Liver (tissue), 9 donors: Measurements from ENCODE around the gene TSHR. TPM values are rescaled to one million over a fixed set of nuclear protein-coding genes. Genes with fewer than 3 reads are reported as not detected.
A peak's percentile ranks its signal among the peaks of the same experiment; 100 is the strongest.

ENCODE experiments used
- DNase-seq: peaks from one replicate; pipeline ENCODE4 v3.0.0-alpha.2; 2017; ENCODE audit warnings: low spot score
- H3K27ac ChIP-seq, 2 donors: one replicate each; pipeline ENCODE4 v1.7.0; 2013; ENCODE audit warnings: inconsistent platforms in 2 of 2, low read length in 2 of 2, control low read depth in 1 of 2, low read depth in 1 of 2, mild to moderate bottlenecking in 1 of 2
- H3K27me3 ChIP-seq, 4 donors: one replicate each; pipeline versions ENCODE4 v1.6.1 to v1.7.0; 2013; ENCODE audit warnings: low read length in 3 of 4, inconsistent platforms in 1 of 4, mild to moderate bottlenecking in 1 of 4, moderate library complexity in 1 of 4; ENCODE audit not compliant: control insufficient read depth in 4 of 4, insufficient read depth in 4 of 4
- H3K36me3 ChIP-seq, 4 donors: one replicate each; pipeline versions ENCODE4 v1.6.1 to v1.7.0; 2013; ENCODE audit warnings: low read length in 3 of 4, mild to moderate bottlenecking in 3 of 4, low read depth in 1 of 4, moderate library complexity in 1 of 4; ENCODE audit not compliant: control insufficient read depth in 4 of 4, insufficient read depth in 3 of 4
- H3K4me1 ChIP-seq, 4 donors: one replicate each; pipeline versions ENCODE4 v1.6.1 to v1.7.0; 2013; ENCODE audit warnings: low read length in 3 of 4, mild to moderate bottlenecking in 3 of 4, moderate library complexity in 1 of 4; ENCODE audit not compliant: control insufficient read depth in 4 of 4, insufficient read depth in 4 of 4
- H3K4me3 ChIP-seq, 3 donors: one replicate each; pipeline versions ENCODE4 v1.6.1 to v1.7.0; 2013; ENCODE audit warnings: low read length in 3 of 3, control low read depth in 1 of 3, low read depth in 1 of 3, mild to moderate bottlenecking in 1 of 3
- H3K9ac ChIP-seq, 2 donors: one replicate each; pipeline ENCODE4 v1.7.0; 2013; ENCODE audit warnings: low read length in 2 of 2, mild to moderate bottlenecking in 2 of 2, moderate library complexity in 2 of 2, control low read depth in 1 of 2, low read depth in 1 of 2
- H3K9me3 ChIP-seq, 4 donors: one replicate each; pipeline versions ENCODE4 v1.6.1 to v1.7.0; 2013; ENCODE audit warnings: low read length in 3 of 4; ENCODE audit not compliant: control insufficient read depth in 4 of 4
- ATF3 ChIP-seq: IDR thresholded peaks from 2 replicates; pipeline ENCODE4 v1.6.1; 2016; ENCODE audit warnings: antibody characterized with exemption
- CTCF ChIP-seq: fragments of 150-350 bp; IDR thresholded peaks from 2 replicates; pipeline ENCODE4 v1.5.1; 2017; ENCODE audit warnings: improper control_type of control experiment, low read depth, low read length; ENCODE audit not compliant: missing input control
- EGR1 ChIP-seq, 2 donors: IDR thresholded peaks; 2 replicates each; pipeline ENCODE4 v1.6.1; 2016 to 2018; ENCODE audit warnings: antibody characterized with exemption in 2 of 2, low read depth in 2 of 2
- FOXA1 ChIP-seq: IDR thresholded peaks from 2 replicates; pipeline ENCODE4 v1.6.1; 2016; ENCODE audit warnings: antibody characterized with exemption
- GABPA ChIP-seq, 2 donors: IDR thresholded peaks in 1 of 2; conservative IDR thresholded peaks in 1 of 2; 2 replicates each; pipeline ENCODE4 v1.6.1; 2016; ENCODE audit warnings: antibody characterized with exemption in 2 of 2, mild to moderate bottlenecking in 1 of 2, moderate library complexity in 1 of 2
- HNF4A ChIP-seq, 2 donors: conservative IDR thresholded peaks; 2 replicates each; pipeline ENCODE4 v1.6.1; 2016; ENCODE audit warnings: antibody characterized with exemption in 2 of 2, mild to moderate bottlenecking in 2 of 2
- HNF4G ChIP-seq: IDR thresholded peaks from 2 replicates; pipeline ENCODE4 v1.6.1; 2016; ENCODE audit warnings: antibody characterized with exemption
- MAX ChIP-seq: IDR thresholded peaks from 2 replicates; pipeline ENCODE4 v1.6.1; 2016; ENCODE audit warnings: antibody characterized with exemption
- NR2F2 ChIP-seq: IDR thresholded peaks from 2 replicates; pipeline ENCODE4 v1.6.1; 2016; ENCODE audit warnings: antibody characterized with exemption
- RAD21 ChIP-seq, 2 donors: IDR thresholded peaks; 2 replicates each; pipeline ENCODE4 v1.6.1; 2016; ENCODE audit warnings: antibody characterized with exemption in 2 of 2, mild to moderate bottlenecking in 2 of 2
- RXRA ChIP-seq, 2 donors: IDR thresholded peaks; 2 replicates each; pipeline ENCODE4 v1.6.1; 2017 to 2018; ENCODE audit warnings: antibody characterized with exemption in 2 of 2, mild to moderate bottlenecking in 1 of 2
- TAF1 ChIP-seq: conservative IDR thresholded peaks from 2 replicates; pipeline ENCODE4 v1.6.1; 2016; ENCODE audit warnings: antibody characterized with exemption, mild to moderate bottlenecking
- YY1 ChIP-seq: IDR thresholded peaks from 2 replicates; pipeline ENCODE4 v1.6.1; 2016; ENCODE audit warnings: antibody characterized with exemption, mild to moderate bottlenecking
- ZBTB33 ChIP-seq: IDR thresholded peaks from 2 replicates; pipeline ENCODE4 v1.6.1; 2016; ENCODE audit warnings: antibody characterized with exemption
- WGBS: extraction: QIAGEN DNeasy Blood & Tissue Kit; methylation state at CpG from one replicate; pipeline ENCODE4 v1.1.7; 2013; 5-methylcytosine and 5-hydroxymethylcytosine counted together
- polyA plus RNA-seq, 2 donors: library from polyadenylated mRNA; stranded (reverse) in 1 of 2; unstranded in 1 of 2; fragments of 200-250 nt in 1 of 2; fragments of >200 nt in 1 of 2; fragmentation: Nextera tagmentation in 1 of 2; extraction: Ambion mirVana in 1 of 2; gene quantifications; one replicate each; pipeline versions ENCODE4 v1.2.1 to v1.2.3, GENCODE V29; 2013 to 2015
- total RNA-seq, 2 donors: library from RNA; depleted of rRNA; stranded (reverse); fragments of >200 nt; gene quantifications; one replicate each; pipeline ENCODE4 v1.2.3, GENCODE V29; 2014
- donor health status: healthy.
- donor health status: healthy.
- donor health status: healthy.
- donor health status: healthy.
- donor health status: healthy.

TSHR gene
- total and polyA plus RNA-seq, 4 donors = 0.08 to 3.2 TPM; not detected in 2

GRCh38 chr14:81055971-81056370, 100.5 kb downstream of the TSHR start:
- Histone ChIP-seq H3K36me3 (peaks cover 0 to 2% (median 0%) of the 10 kb centered on the region in 4 donors), H3K27me3 (no peaks in the 10 kb centered on the region), H3K9ac (no peak overlapping the region), H3K27ac (no peak overlapping the region), H3K4me3 (no peak overlapping the region), H3K4me1 (no peaks in the 10 kb centered on the region), H3K9me3 (peaks cover 0 to 1% (median 0%) of the 10 kb centered on the region in 4 donors)
- 98% methylated on average over 5 of the region's 5 CpGs for WGBS
- no peak for DNase-seq
- TF ChIP-seq HNF4A (conservative IDR thresholded peaks at IDR 0.05) (no peak), YY1 (no peak), HNF4G (no peak)

GRCh38 chr14:81062380-81062779, 107.0 kb downstream of the TSHR start:
- no peak for TF ChIP-seq FOXA1
- TF ChIP-seq HNF4G = no peak
- no peak for TF ChIP-seq ATF3
- TF ChIP-seq RAD21 (IDR thresholded peaks at IDR 0.05) = no peak
- no peak for TF ChIP-seq EGR1 (IDR thresholded peaks at IDR 0.05; ENCODE audit: low read depth in 2 of 2)
- TF ChIP-seq TAF1 = no peak
- TF ChIP-seq NR2F2 = no peak
- 37% methylated on average over 4 of the region's 4 CpGs for WGBS
- H3K9me3 ChIP-seq = no peaks in the 10 kb centered on the region
- H3K4me3 ChIP-seq = no peak overlapping the region
- no peaks in the 10 kb centered on the region for H3K27me3 ChIP-seq
- H3K9ac ChIP-seq = peak overlapping the region in 1 of 2 donors; percentile 26
- DNase-seq = no peak
- H3K36me3 ChIP-seq = peaks cover 0 to 2% (median 0%) of the 10 kb centered on the region in 4 donors
- H3K27ac ChIP-seq = no peak overlapping the region
- H3K4me1 ChIP-seq = peaks cover 0 to 8% (median 3%) of the 10 kb centered on the region in 4 donors

- Histone ChIP-seq H3K27ac (no peak overlapping the region), H3K36me3 (peaks cover 0 to 2% (median 0%) of the 10 kb centered on the region in 4 donors), H3K4me1 (peaks cover 0 to 8% (median 3%) of the 10 kb centered on the region in 4 donors), H3K9ac (peak overlapping the region in 1 of 2 donors; percentile 26), H3K4me3 (no peak overlapping the region), H3K9me3 (no peaks in the 10 kb centered on the region), H3K27me3 (no peaks in the 10 kb centered on the region)
- peak; percentile 42 for TF ChIP-seq CTCF
- TF ChIP-seq HNF4G = no peak
- no peak for TF ChIP-seq GABPA (IDR thresholded peaks at IDR 0.05 in 1 of 2, conservative IDR thresholded peaks at IDR 0.05 in 1 of 2)
- TF ChIP-seq HNF4A (conservative IDR thresholded peaks at IDR 0.05) = peak in 1 of 2 donors; percentile 10
- TF ChIP-seq ATF3 = no peak
- TF ChIP-seq RAD21 (IDR thresholded peaks at IDR 0.05) = peak; percentile 78 to 80
- peak; percentile 49 for TF ChIP-seq YY1
- no peak for DNase-seq
- WGBS = 17% methylated on average over 4 of the region's 4 CpGs
Observed at GRCh38 chr14:81062816-81063215, 107.4 kb downstream of the TSHR start.

- H3K36me3 ChIP-seq = no peaks in the 10 kb centered on the region
- no peaks in the 10 kb centered on the region for H3K27me3 ChIP-seq
- no peak overlapping the region for H3K9ac ChIP-seq
- peaks cover 0 to 3% (median under 1%) of the 10 kb centered on the region in 4 donors for H3K9me3 ChIP-seq
- no peak for DNase-seq
- WGBS = 63% methylated on average over 1 of the region's 1 CpG
- peaks cover 0 to 8% (median 3%) of the 10 kb centered on the region in 4 donors for H3K4me1 ChIP-seq
- TF ChIP-seq NR2F2 (no peak), FOXA1 (no peak), ZBTB33 (no peak), RXRA (IDR thresholded peaks at IDR 0.05) (no peak), MAX (no peak), CTCF (no peak), GABPA (IDR thresholded peaks at IDR 0.05 in 1 of 2, conservative IDR thresholded peaks at IDR 0.05 in 1 of 2) (no peak)
- H3K4me3 ChIP-seq = no peak overlapping the region
- H3K27ac ChIP-seq = no peak overlapping the region
Observed at GRCh38 chr14:81066672-81067071, 111.3 kb downstream of the TSHR start.
